GM13976 (cell line): ENCODE data around the gene CFHR4.
"Not testable (repeated sequence)": the region's sequence is repeated elsewhere in the genome, so short reads cannot be mapped to it uniquely, and the experiment has no call there.

Experiments used
- DNase-seq: peaks from one replicate; pipeline ENCODE4 v3.0.0; 2012; ENCODE audit warnings: low spot score
- in situ Hi-C: fragments of 300-500 bp; cut with MboI; formaldehyde crosslinking; loops from one replicate; pipeline ENCODE4 v1.12.0; 2022; ENCODE audit warnings: low sequenced_read_pairs, mixed read lengths, inconsistent platforms; ENCODE audit not compliant: unreplicated experiment
- TF ChIP-seq, protein P1 (sequence below): IDR thresholded peaks from 2 replicates; pipeline ENCODE4 v1.5.1; 2012; ENCODE audit warnings: borderline replicate concordance, mild to moderate bottlenecking; ENCODE audit not compliant: insufficient read depth; ENCODE audit errors: extremely low read depth, missing control alignments, control extremely low read depth

Gene CFHR4

GRCh38 chr1:196891251-196891650, 3.4 kb downstream of the CFHR4 start:
- TF ChIP-seq, protein P1, sequence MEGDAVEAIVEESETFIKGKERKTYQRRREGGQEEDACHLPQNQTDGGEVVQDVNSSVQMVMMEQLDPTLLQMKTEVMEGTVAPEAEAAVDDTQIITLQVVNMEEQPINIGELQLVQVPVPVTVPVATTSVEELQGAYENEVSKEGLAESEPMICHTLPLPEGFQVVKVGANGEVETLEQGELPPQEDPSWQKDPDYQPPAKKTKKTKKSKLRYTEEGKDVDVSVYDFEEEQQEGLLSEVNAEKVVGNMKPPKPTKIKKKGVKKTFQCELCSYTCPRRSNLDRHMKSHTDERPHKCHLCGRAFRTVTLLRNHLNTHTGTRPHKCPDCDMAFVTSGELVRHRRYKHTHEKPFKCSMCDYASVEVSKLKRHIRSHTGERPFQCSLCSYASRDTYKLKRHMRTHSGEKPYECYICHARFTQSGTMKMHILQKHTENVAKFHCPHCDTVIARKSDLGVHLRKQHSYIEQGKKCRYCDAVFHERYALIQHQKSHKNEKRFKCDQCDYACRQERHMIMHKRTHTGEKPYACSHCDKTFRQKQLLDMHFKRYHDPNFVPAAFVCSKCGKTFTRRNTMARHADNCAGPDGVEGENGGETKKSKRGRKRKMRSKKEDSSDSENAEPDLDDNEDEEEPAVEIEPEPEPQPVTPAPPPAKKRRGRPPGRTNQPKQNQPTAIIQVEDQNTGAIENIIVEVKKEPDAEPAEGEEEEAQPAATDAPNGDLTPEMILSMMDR = no peak
- DNase-seq = no peak
- in situ Hi-C loops = no loop called here

DNA sequence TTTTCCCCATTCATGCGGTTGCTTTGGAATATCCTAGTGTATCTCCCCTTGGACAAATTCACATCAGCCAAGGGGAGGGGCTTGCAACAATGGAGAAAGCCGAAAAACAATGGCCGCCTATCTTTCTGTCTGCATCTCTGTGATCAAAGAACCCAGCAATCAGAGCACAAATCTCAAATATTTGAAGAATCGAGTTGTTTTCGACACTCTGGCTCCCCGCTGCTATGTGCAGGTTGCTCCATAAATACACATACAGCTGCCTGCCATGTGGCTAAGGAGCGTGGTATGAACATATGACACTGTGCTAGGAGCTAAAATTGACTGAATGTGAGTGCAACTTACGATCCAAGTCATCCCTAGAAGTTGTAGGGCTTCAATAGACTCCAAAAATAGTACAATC, 8.5 kb downstream of the CFHR4 start:
- TF ChIP-seq, protein P1 = no peak
- DNase-seq = no peak
- in situ Hi-C loops = no loop called here

DNA sequence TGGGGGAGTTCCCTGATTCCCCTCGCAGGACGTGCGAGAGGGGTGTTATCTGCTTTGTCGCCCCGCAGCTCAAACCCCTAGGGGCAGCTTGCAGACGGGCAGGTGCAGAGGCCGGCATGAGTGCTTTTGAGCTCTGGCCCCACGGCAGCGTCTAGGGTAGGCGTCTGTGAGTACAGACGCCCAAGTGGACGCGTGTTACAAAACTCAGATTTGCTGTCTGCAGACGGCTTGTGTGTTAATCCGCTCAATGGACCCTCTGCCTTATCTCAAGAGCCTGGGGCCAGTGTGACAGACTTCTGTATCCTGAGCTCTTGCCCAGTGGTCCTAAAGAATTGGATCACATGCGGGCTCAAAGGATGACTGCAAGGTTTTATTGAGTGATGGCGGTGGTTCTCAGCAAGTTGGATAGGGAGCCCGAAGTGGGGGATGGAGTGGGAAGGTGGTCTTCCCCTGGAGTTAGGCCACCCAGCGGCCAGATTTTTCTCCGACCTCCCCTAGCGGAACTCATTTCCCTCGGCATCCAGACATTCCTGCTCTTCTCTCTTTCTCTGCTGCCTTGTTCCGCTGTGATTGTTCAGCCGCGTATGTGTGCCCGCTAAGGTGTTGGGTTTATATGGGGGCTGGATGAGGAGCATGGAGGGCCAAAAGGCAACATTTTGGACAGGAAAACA, 9.4 kb downstream of the CFHR4 start:
- TF ChIP-seq, protein P1 = no peak
- in situ Hi-C loops = no loop called here
- DNase-seq = no peak

DNA sequence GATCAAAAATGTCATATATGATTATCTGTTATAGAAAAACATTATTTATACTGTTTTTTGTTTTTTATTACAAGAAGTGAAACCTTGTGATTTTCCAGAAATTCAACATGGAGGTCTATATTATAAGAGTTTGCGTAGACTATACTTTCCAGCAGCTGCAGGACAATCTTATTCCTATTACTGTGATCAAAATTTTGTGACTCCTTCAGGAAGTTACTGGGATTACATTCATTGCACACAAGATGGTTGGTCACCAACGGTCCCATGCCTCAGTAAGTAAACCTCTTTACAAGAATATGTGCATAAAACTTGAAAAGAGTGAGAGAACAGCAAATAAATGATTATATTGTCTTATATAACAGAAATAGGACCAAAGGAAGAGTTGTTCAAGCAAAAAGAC, 14.5 kb downstream of the CFHR4 start:
- TF ChIP-seq, protein P1 = no peak
- in situ Hi-C loops = no loop called here
- no peak for DNase-seq

DNA sequence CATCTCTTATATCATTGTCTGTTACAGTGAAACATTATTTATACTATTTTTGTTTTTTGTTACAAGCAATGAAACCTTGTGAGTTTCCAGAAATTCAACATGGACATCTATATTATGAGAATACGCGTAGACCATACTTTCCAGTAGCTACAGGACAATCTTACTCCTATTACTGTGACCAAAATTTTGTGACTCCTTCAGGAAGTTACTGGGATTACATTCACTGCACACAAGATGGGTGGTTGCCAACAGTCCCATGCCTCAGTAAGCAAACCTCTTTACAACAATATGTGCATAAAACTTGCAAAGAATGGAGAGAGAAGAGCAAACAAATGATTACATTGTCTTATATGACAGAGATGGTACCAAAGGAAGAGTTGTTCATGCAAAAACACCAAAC, 22.4 kb downstream of the CFHR4 start:
- TF ChIP-seq, protein P1 = no peak
- in situ Hi-C loops = no loop called here
- no peak for DNase-seq

DNA sequence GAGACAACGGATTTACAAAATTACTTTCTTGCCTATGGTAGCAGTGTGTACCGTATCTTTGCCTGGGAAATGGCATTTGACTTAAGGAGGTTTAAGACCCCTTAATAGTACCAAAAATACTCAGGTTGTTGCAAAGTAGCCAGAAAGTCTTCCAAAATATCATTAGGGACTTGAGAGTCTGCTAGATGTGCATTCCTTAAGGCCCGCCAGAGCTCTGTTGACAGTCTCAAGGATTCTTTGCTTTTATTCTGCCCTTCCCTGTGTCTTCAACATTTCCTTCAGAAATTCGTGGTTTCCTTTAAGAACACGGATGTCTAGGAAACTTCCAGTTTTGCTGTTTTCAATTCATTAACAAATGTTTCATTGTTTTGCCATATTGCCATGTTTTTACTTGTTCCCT, 24.4 kb downstream of the CFHR4 start:
- DNase-seq, in situ Hi-C loops: not testable (repeated sequence)

GRCh38 chr1:196926839-196927238, 39.0 kb downstream of the CFHR4 start:
- in situ Hi-C loops, DNase-seq: not testable (repeated sequence)

DNA sequence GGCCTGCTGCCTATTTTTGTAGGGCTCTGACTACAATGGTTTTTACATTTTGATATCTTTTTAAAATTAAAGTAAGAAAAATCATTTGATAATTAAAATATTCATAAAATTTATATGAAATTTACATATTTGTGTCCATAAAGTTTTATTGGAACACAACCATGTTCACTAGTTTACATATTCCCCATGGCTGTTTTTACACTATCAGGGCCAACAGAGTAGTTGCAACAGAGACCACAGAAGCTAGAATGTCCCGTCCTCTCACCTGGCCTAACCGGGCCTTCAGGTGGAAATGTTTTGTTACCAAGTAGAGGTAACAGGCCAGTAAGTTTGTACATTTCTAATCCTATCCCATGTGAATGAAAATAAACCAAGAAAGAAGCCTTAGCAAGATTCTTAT, 45.0 kb downstream of the CFHR4 start:
- DNase-seq, in situ Hi-C loops: not testable (repeated sequence)
